Stimulated activated CD4-positive, alpha-beta T cell treated with anti-CD3 and anti-CD28 coated beads, TNF-alpha, amount 100 ng/mL, for 48 hours (primary cell): ENCODE measurements around the gene PIBF1.
"Not testable (repeated sequence)": the region's sequence is repeated elsewhere in the genome, so short reads cannot be mapped to it uniquely, and the experiment has no call there.

Experiments
- DNase-seq, 3 donors: peaks; one replicate each; pipeline ENCODE4 v3.0.0-alpha.2; 2020; ENCODE audit warnings: low read depth in 3 of 3

PIBF1 gene

GRCh38 chr13:72781451-72782439 lies at the start of gene PIBF1, which contains the start of gene DIS3:
PIBF1 (plus strand) TSS chr13:72782133; CDS start chr13:72783470, 1,337 bp downstream.
DIS3 (minus strand) TSS chr13:72781900; CDS start chr13:72781832, 68 bp downstream.
- peak; percentile 91 to 97 (median 94) for DNase-seq

- DNase-seq: no peak
Observed at GRCh38 chr13:72737033-72737432, 44.9 kb upstream of the PIBF1 start.

GRCh38 chr13:72740015-72740414 lies 41.9 kb upstream of the PIBF1 start:
- no peak for DNase-seq

GRCh38 chr13:72745260-72745659 lies 36.7 kb upstream of the PIBF1 start:
- no peak for DNase-seq

- no peak for DNase-seq
Observed at GRCh38 chr13:72751220-72751619, 30.7 kb upstream of the PIBF1 start.

- DNase-seq: no peak
Observed at GRCh38 chr13:72754111-72754510, 27.8 kb upstream of the PIBF1 start.

GRCh38 chr13:72757792-72758535 lies 24.0 kb upstream of the PIBF1 start:
- no peak for DNase-seq

- DNase-seq: no peak
Observed at GRCh38 chr13:72760189-72760588, 21.7 kb upstream of the PIBF1 start.

- DNase-seq: no peak
Observed at GRCh38 chr13:72763411-72763810, 18.5 kb upstream of the PIBF1 start.

- no peak for DNase-seq
Observed at GRCh38 chr13:72774019-72774418, 7.9 kb upstream of the PIBF1 start.

- DNase-seq: no peak
Observed at GRCh38 chr13:72782717-72783116, 784 bp downstream of the PIBF1 start.

GRCh38 chr13:72784679-72785078 lies 2.7 kb downstream of the PIBF1 start:
- DNase-seq: not testable (repeated sequence)

GRCh38 chr13:72788831-72789230 lies 6.9 kb downstream of the PIBF1 start:
- no peak for DNase-seq

- no peak for DNase-seq
Observed at GRCh38 chr13:72792640-72793039, 10.7 kb downstream of the PIBF1 start.

GRCh38 chr13:72798817-72799216 lies 16.9 kb downstream of the PIBF1 start:
- DNase-seq: no peak

- DNase-seq: no peak
Observed at GRCh38 chr13:72804301-72804700, 22.4 kb downstream of the PIBF1 start.

- DNase-seq: no peak
Observed at GRCh38 chr13:72805676-72806346, 23.9 kb downstream of the PIBF1 start.

GRCh38 chr13:72806514-72806913 lies 24.6 kb downstream of the PIBF1 start:
- not testable (repeated sequence) for DNase-seq

- no peak for DNase-seq
Observed at GRCh38 chr13:72808917-72809500, 27.1 kb downstream of the PIBF1 start.

- no peak for DNase-seq
Observed at GRCh38 chr13:72820156-72820897, 38.4 kb downstream of the PIBF1 start.

- DNase-seq: no peak
Observed at GRCh38 chr13:72820898-72821279, 39.0 kb downstream of the PIBF1 start.
